SK-N-SH (cell line): ENCODE measurements around the gene RBMS3. TPM values are rescaled to one million over a fixed set of nuclear protein-coding genes. Genes with fewer than 3 reads are reported as not detected.

Source experiments
- CTCF ChIA-PET: fragments of 300-600, 350-600 bp; formaldehyde crosslinking; extraction: SDS; loops from one replicate; lab custom pipeline; 2021; lab: Yijun Ruan, JAX
- POLR2A ChIA-PET: fragments of 350-600 bp; sonication (Branson Sonifier 250); formaldehyde crosslinking; extraction: SDS; loops from one replicate; lab custom pipeline; 2020; ENCODE audit warnings: antibody characterized with exemption, inconsistent platforms; lab: Yijun Ruan, JAX
- DNase-seq: peaks from one replicate; pipeline ENCODE4 v3.0.0; 2012
- H2AFZ ChIP-seq: fragments of 200-600 bp; sonication (generic); 2 replicates; pipeline ENCODE4 v1.8.1; 2016; ENCODE audit warnings: antibody characterized with exemption, mild to moderate bottlenecking, low read depth
- H3F3A ChIP-seq: fragments of 200-600 bp; sonication (generic); replicated peaks from 2 replicates; pipeline ENCODE3; 2016; ENCODE audit warnings: antibody characterized with exemption, mild to moderate bottlenecking; ENCODE audit not compliant: insufficient read depth
- H3K27ac ChIP-seq, 2 experiments: fragments of 200-500 bp in 1 of 2; fragments of 200-600 bp in 1 of 2; sonication (Bioruptor generic) in 1 of 2; sonication (generic), shearing (Covaris generic) in 1 of 2; 2 replicates each; pipeline versions ENCODE4 v1.5.1 to v1.6.1; 2014 to 2016; ENCODE audit warnings: low read depth in 2 of 2, inconsistent platforms in 1 of 2, low read length in 1 of 2, mild to moderate bottlenecking in 1 of 2, mixed read lengths in 1 of 2
- H3K27me3 ChIP-seq: fragments of 200-600 bp; sonication (generic), shearing (Covaris generic); 2 replicates; pipeline ENCODE4 v1.6.1; 2016; ENCODE audit warnings: mixed run types; ENCODE audit not compliant: insufficient read depth
- H3K36me3 ChIP-seq, 2 experiments: fragments of 200-500 bp in 1 of 2; fragments of 200-600 bp in 1 of 2; sonication (Bioruptor generic) in 1 of 2; sonication (generic) in 1 of 2; replicated peaks in 1 of 2; 2 replicates each; pipeline versions ENCODE3 to v1.5.1; 2014 to 2016; ENCODE audit warnings: low read length in 1 of 2, mild to moderate bottlenecking in 1 of 2; ENCODE audit not compliant: insufficient read depth in 2 of 2, control insufficient read depth in 1 of 2
- H3K4me1 ChIP-seq, 2 experiments: fragments of 200-500 bp in 1 of 2; fragments of 200-600 bp in 1 of 2; sonication (Bioruptor generic) in 1 of 2; sonication (generic), shearing (Covaris generic) in 1 of 2; 2 replicates each; pipeline versions ENCODE4 v1.5.1 to v1.6.1; 2014 to 2016; ENCODE audit warnings: low read depth in 1 of 2, low read length in 1 of 2, mixed run types in 1 of 2; ENCODE audit not compliant: insufficient read depth in 2 of 2, control insufficient read depth in 1 of 2
- H3K4me2 ChIP-seq: fragments of 200-600 bp; sonication (generic), shearing (Covaris generic); 2 replicates; pipeline ENCODE4 v1.6.1; 2017; ENCODE audit warnings: mixed run types
- H3K4me3 ChIP-seq, 2 experiments: fragments of 200-500 bp in 1 of 2; fragments of 200-600 bp in 1 of 2; sonication (Bioruptor generic) in 1 of 2; sonication (generic), shearing (Covaris generic) in 1 of 2; 2 replicates each; pipeline versions ENCODE4 v1.5.1 to v1.8.1; 2014 to 2016; ENCODE audit warnings: low read depth in 2 of 2, inconsistent platforms in 1 of 2, low read length in 1 of 2, mild to moderate bottlenecking in 1 of 2, mixed read lengths in 1 of 2, moderate library complexity in 1 of 2
- H3K79me2 ChIP-seq: fragments of 200-600 bp; sonication (generic); 2 replicates; pipeline ENCODE4 v1.8.1; 2017; ENCODE audit warnings: mild to moderate bottlenecking; ENCODE audit not compliant: insufficient read depth
- H3K9ac ChIP-seq: fragments of 200-600 bp; sonication (generic); 2 replicates; pipeline ENCODE4 v1.6.1; 2017; ENCODE audit warnings: mixed run types
- H3K9me2 ChIP-seq: fragments of 200-600 bp; sonication (generic); 2 replicates; pipeline ENCODE4 v1.6.1; 2017; ENCODE audit warnings: mixed run types
- H3K9me3 ChIP-seq: fragments of 200-600 bp; sonication (generic); 2 replicates; pipeline ENCODE4 v1.6.1; 2017; ENCODE audit warnings: mixed run types, mild to moderate bottlenecking, moderate library complexity
- H4K20me1 ChIP-seq: fragments of 200-600 bp; sonication (generic); 2 replicates; pipeline ENCODE4 v1.6.1; 2017; ENCODE audit warnings: mild to moderate bottlenecking, mixed run types; ENCODE audit not compliant: insufficient read depth
- CHD2 ChIP-seq: fragments of 150-350 bp; IDR thresholded peaks from 2 replicates; pipeline ENCODE4 v1.6.1; 2018; ENCODE audit warnings: low read length; ENCODE audit not compliant: partially characterized antibody
- ELF1 ChIP-seq: IDR thresholded peaks from 2 replicates; pipeline ENCODE4 v1.4.0; 2012
- FOXJ3 ChIP-seq: sonication (generic); formaldehyde crosslinking; IDR thresholded peaks from 2 replicates; pipeline ENCODE4 v1.5.1; 2020; ENCODE audit warnings: mild to moderate bottlenecking, missing genetic modification reagents
- FOXM1 ChIP-seq: IDR thresholded peaks from 2 replicates; pipeline ENCODE4 v1.4.0; 2012; ENCODE audit warnings: low read depth, mild to moderate bottlenecking
- GABPA ChIP-seq: IDR thresholded peaks from 2 replicates; pipeline ENCODE4 v1.4.0; 2012; ENCODE audit warnings: low read depth, mild to moderate bottlenecking
- GATA2 ChIP-seq: sonication (generic); formaldehyde crosslinking; IDR thresholded peaks from 2 replicates; pipeline ENCODE4 v1.5.0; 2020; ENCODE audit warnings: mild to moderate bottlenecking, missing genetic modification reagents
- JUND ChIP-seq: IDR thresholded peaks from 2 replicates; pipeline ENCODE4 v1.4.0; 2012
- MAX ChIP-seq: IDR thresholded peaks from 2 replicates; pipeline ENCODE4 v1.4.0; 2012; ENCODE audit warnings: low read depth
- MEF2A ChIP-seq: IDR thresholded peaks from 2 replicates; pipeline ENCODE4 v1.4.0; 2012; ENCODE audit warnings: low read depth, borderline replicate concordance
- NRF1 ChIP-seq: IDR thresholded peaks from 2 replicates; pipeline ENCODE4 v1.6.1; 2012; ENCODE audit warnings: low read depth, mild to moderate bottlenecking, low read length
- POLR2AphosphoS5 ChIP-seq: IDR thresholded peaks from 2 replicates; pipeline ENCODE4 v1.6.1; 2012; ENCODE audit warnings: low read depth, low read length
- RCOR1 ChIP-seq: fragments of 150-350 bp; IDR thresholded peaks from 2 replicates; pipeline ENCODE4 v1.6.1; 2017; ENCODE audit warnings: antibody characterized with exemption, low read length
- RXRA ChIP-seq: IDR thresholded peaks from 2 replicates; pipeline ENCODE4 v1.4.0; 2012; ENCODE audit warnings: low read depth, mild to moderate bottlenecking, borderline replicate concordance
- SIN3A ChIP-seq: IDR thresholded peaks from 2 replicates; pipeline ENCODE4 v1.6.1; 2012; ENCODE audit warnings: low read depth, mild to moderate bottlenecking, low read length, moderate library complexity, borderline replicate concordance
- SMC3 ChIP-seq: IDR thresholded peaks from 2 replicates; pipeline ENCODE4 v1.6.1; 2012; ENCODE audit warnings: low read depth, low read length, improper control_type of control experiment
- TAF1 ChIP-seq: IDR thresholded peaks from 2 replicates; pipeline ENCODE4 v1.6.1; 2012; ENCODE audit warnings: low read depth, mild to moderate bottlenecking, low read length, moderate library complexity, borderline replicate concordance
- TCF12 ChIP-seq: IDR thresholded peaks from 2 replicates; pipeline ENCODE4 v1.4.0; 2012
- TEAD4 ChIP-seq: IDR thresholded peaks from 2 replicates; pipeline ENCODE4 v1.4.0; 2012; ENCODE audit warnings: mild to moderate bottlenecking, borderline replicate concordance; ENCODE audit not compliant: insufficient read depth
- USF2 ChIP-seq: fragments of 150-350 bp; IDR thresholded peaks from 2 replicates; pipeline ENCODE4 v1.6.1; 2017; ENCODE audit warnings: antibody characterized with exemption, low read length, low read depth, borderline replicate concordance
- YY1 ChIP-seq: IDR thresholded peaks from 2 replicates; pipeline ENCODE4 v1.4.0; 2012; ENCODE audit warnings: low read depth, mild to moderate bottlenecking
- WGBS: methylation state at CpG from one replicate; pipeline ENCODE4 v1.1.6; 2017; ENCODE audit warnings: low lambda C conversion rate; 5-methylcytosine and 5-hydroxymethylcytosine counted together
- polyA plus RNA-seq, 3 experiments: library from polyadenylated mRNA; depleted of rRNA; stranded (reverse); fragments of >200 nt; gene quantifications; 2 replicates each; pipeline ENCODE4 v1.2.3, GENCODE V29; 2012
- TF ChIP-seq, protein P1 (sequence below): fragments of 150-350 bp; IDR thresholded peaks from 2 replicates; pipeline ENCODE4 v1.6.1; 2016; ENCODE audit warnings: mild to moderate bottlenecking, low read depth, low read length
- TF ChIP-seq, protein P2 (sequence below): IDR thresholded peaks from 2 replicates; pipeline ENCODE4 v1.4.0; 2012; ENCODE audit warnings: low read depth, borderline replicate concordance

Gene RBMS3
- polyA plus RNA-seq, 1 of the 3 experiments (the other 2 are of a cell fraction) = 8.2 TPM

- H3K4me1 ChIP-seq = peaks cover 14 to 15% of the 10 kb centered on the region in 2 experiments; a peak in 3 of 4 replicates
- H3K27me3 ChIP-seq = no peaks in the 10 kb centered on the region
- H3K4me3 ChIP-seq = no peak overlapping the region
- peaks cover 3% of the 10 kb centered on the region; the same call in 1 of the 2 replicates for H4K20me1 ChIP-seq
- TF ChIP-seq FOXJ3 (CRISPR knock-in tag) (no peak), FOXM1 (no peak), USF2 (no peak), TCF12 (no peak), JUND (no peak), RXRA (no peak), MEF2A (no peak), CHD2 (no peak), ELF1 (no peak), GABPA (no peak), GATA2 (no peak), POLR2AphosphoS5 (no peak), TEAD4 (no peak), YY1 (no peak), RCOR1 (no peak)
- TF ChIP-seq, protein P1, sequence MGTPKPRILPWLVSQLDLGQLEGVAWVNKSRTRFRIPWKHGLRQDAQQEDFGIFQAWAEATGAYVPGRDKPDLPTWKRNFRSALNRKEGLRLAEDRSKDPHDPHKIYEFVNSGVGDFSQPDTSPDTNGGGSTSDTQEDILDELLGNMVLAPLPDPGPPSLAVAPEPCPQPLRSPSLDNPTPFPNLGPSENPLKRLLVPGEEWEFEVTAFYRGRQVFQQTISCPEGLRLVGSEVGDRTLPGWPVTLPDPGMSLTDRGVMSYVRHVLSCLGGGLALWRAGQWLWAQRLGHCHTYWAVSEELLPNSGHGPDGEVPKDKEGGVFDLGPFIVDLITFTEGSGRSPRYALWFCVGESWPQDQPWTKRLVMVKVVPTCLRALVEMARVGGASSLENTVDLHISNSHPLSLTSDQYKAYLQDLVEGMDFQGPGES = no peak
- H3K4me2 ChIP-seq = no peak overlapping the region
- no peaks in the 10 kb centered on the region for H3F3A ChIP-seq
- no peaks in the 10 kb centered on the region for H3K9me2 ChIP-seq
- H3K9me3 ChIP-seq = no peaks in the 10 kb centered on the region
- ChIA-PET CTCF (interaction anchor here (1.0 kb wide), 1 partner anchor 76 kb away, joined by 3 read pairs; no protein-coding TSS in a partner anchor), POLR2A (no interaction called here)
- no peak overlapping the region for H2AFZ ChIP-seq
- DNase-seq = no peak
- H3K9ac ChIP-seq = no peak overlapping the region
- peaks cover 46% of the 10 kb centered on the region for H3K79me2 ChIP-seq
- no peaks in the 10 kb centered on the region for H3K36me3 ChIP-seq
- H3K27ac ChIP-seq = peak overlapping the region in 1 of 2 experiments; percentile 64; a peak in 2 of 4 replicates
Observed at GRCh38 chr3:29606416-29606815, 325.5 kb downstream of the RBMS3 start.

GRCh38 chr3:29608414-29609327 is 327.8 kb downstream of the RBMS3 start:
- H3K36me3 ChIP-seq = peaks cover 0 to 4% of the 10 kb centered on the region in 2 experiments
- TF ChIP-seq, protein P2, sequence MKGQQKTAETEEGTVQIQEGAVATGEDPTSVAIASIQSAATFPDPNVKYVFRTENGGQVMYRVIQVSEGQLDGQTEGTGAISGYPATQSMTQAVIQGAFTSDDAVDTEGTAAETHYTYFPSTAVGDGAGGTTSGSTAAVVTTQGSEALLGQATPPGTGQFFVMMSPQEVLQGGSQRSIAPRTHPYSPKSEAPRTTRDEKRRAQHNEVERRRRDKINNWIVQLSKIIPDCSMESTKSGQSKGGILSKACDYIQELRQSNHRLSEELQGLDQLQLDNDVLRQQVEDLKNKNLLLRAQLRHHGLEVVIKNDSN = no peak
- no peak for TF ChIP-seq NRF1
- no peak for TF ChIP-seq GABPA
- no peak for TF ChIP-seq MAX
- TF ChIP-seq TEAD4 = no peak
- TF ChIP-seq SMC3 = no peak
- TF ChIP-seq POLR2AphosphoS5 = no peak
- TF ChIP-seq SIN3A = no peak
- TF ChIP-seq TAF1 = no peak
- H3K27ac ChIP-seq = peak overlapping the region in 1 of 2 experiments; percentile 69; a peak in 2 of 4 replicates
- ChIA-PET CTCF (no interaction called here), POLR2A (no interaction called here)
- H3K27me3 ChIP-seq = no peaks in the 10 kb centered on the region
- peaks cover 48% of the 10 kb centered on the region for H3K79me2 ChIP-seq
- peaks cover 3% of the 10 kb centered on the region; the same call in 1 of the 2 replicates for H4K20me1 ChIP-seq
- 96% methylated on average over 3 of the region's 3 CpGs for WGBS
- no peak for DNase-seq
- no peaks in the 10 kb centered on the region for H3K9me3 ChIP-seq
- no peak overlapping the region for H2AFZ ChIP-seq
- no peak overlapping the region for H3K4me2 ChIP-seq
- no peak overlapping the region for H3K9ac ChIP-seq
- H3K9me2 ChIP-seq = no peaks in the 10 kb centered on the region
- peaks cover 10 to 14% of the 10 kb centered on the region in 2 experiments; a peak in 3 of 4 replicates for H3K4me1 ChIP-seq
- no peak overlapping the region for H3K4me3 ChIP-seq
- H3F3A ChIP-seq = no peaks in the 10 kb centered on the region
